HEK293T (cell line): ENCODE measurements around the gene ILDR2.

ENCODE experiments used
- ARNT ChIP-seq: fragments of 450-650 bp; IDR thresholded peaks from 2 replicates; pipeline ENCODE4 v1.6.1; 2017; ENCODE audit warnings: mild to moderate bottlenecking
- BHLHE40 ChIP-seq: fragments of 450-650 bp; IDR thresholded peaks from 2 replicates; pipeline ENCODE4 v1.6.1; 2016; ENCODE audit warnings: mild to moderate bottlenecking, moderate library complexity, borderline replicate concordance
- ELF4 ChIP-seq: fragments of 450-650 bp; IDR thresholded peaks from 2 replicates; pipeline ENCODE4 v1.6.1; 2017; ENCODE audit warnings: antibody characterized with exemption
- FOXK2 ChIP-seq: fragments of 450-650 bp; IDR thresholded peaks from 2 replicates; pipeline ENCODE4 v1.6.1; 2016; ENCODE audit warnings: mild to moderate bottlenecking
- FOXM1 ChIP-seq: fragments of 450-650 bp; IDR thresholded peaks from 2 replicates; pipeline ENCODE4 v1.6.1; 2017; ENCODE audit warnings: mild to moderate bottlenecking, borderline replicate concordance
- LEF1 ChIP-seq: fragments of 450-650 bp; IDR thresholded peaks from 2 replicates; pipeline ENCODE4 v1.6.1; 2017; ENCODE audit warnings: mild to moderate bottlenecking, borderline replicate concordance
- NFRKB ChIP-seq: fragments of 450-650 bp; IDR thresholded peaks from 2 replicates; pipeline ENCODE4 v1.6.1; 2016; ENCODE audit warnings: mild to moderate bottlenecking, moderate library complexity
- PKNOX1 ChIP-seq: fragments of 450-650 bp; IDR thresholded peaks from 2 replicates; pipeline ENCODE4 v1.6.1; 2016
- SP1 ChIP-seq: fragments of 450-650 bp; IDR thresholded peaks from 2 replicates; pipeline ENCODE4 v1.6.1; 2017
- SUZ12 ChIP-seq: fragments of 450-650 bp; IDR thresholded peaks from 2 replicates; pipeline ENCODE4 v1.6.1; 2016; ENCODE audit warnings: mild to moderate bottlenecking
- TARDBP ChIP-seq: fragments of 450-650 bp; IDR thresholded peaks from 2 replicates; pipeline ENCODE4 v1.6.1; 2016
- ZNF384 ChIP-seq: fragments of 450-650 bp; IDR thresholded peaks from 2 replicates; pipeline ENCODE4 v1.6.1; 2016

- TF ChIP-seq ELF4, result no peak
- no peak for TF ChIP-seq LEF1
- TF ChIP-seq SP1, result no peak
- no peak for TF ChIP-seq FOXM1
- TF ChIP-seq SUZ12, result no peak
- no peak for TF ChIP-seq ARNT
- no peak for TF ChIP-seq BHLHE40
- TF ChIP-seq NFRKB, result no peak
- no peak for TF ChIP-seq PKNOX1
- TF ChIP-seq ZNF384, result no peak
- TF ChIP-seq FOXK2, result no peak
- TF ChIP-seq TARDBP, result no peak
These were observed 115.7 kb downstream of the ILDR2 start for GRCh38 chr1:166859597-166859996.
